A549 (cell line): Measurements from ENCODE around the gene DNALI1. TPM values are rescaled to one million over a fixed set of nuclear protein-coding genes. Genes with fewer than 3 reads are reported as not detected.

ENCODE experiments used
- ATAC-seq, 2 experiments: fragments of 200-7000 bp in 1 of 2; fragments of >200 bp in 1 of 2; cut with Nextera tagmentation in 1 of 2; cut with Tn5 transposase in 1 of 2; 3 replicates each; pipeline versions ENCODE4 v1.8.0 to v1.9.1; 2018 to 2020; ENCODE audit warnings: mild to moderate bottlenecking in 1 of 2, moderate library complexity in 1 of 2
- CTCF ChIA-PET: fragments of 300-600 bp; sonication (Branson Sonifier 250); formaldehyde crosslinking; extraction: SDS; loops from one replicate; lab custom pipeline; 2021; ENCODE audit warnings: antibody characterized with exemption, inconsistent platforms; lab: Yijun Ruan, JAX
- POLR2A ChIA-PET: fragments of 350-600 bp; formaldehyde crosslinking; extraction: SDS; loops from one replicate; lab custom pipeline; 2021; ENCODE audit warnings: antibody characterized with exemption, inconsistent platforms; lab: Yijun Ruan, JAX
- DNase-seq, 2 experiments: peaks; one replicate each; pipeline versions ENCODE4 v3.0.0 to v3.0.0-alpha.2; 2011 to 2016; ENCODE audit warnings: low read depth in 1 of 2, low spot score in 1 of 2
- FAIRE-seq: peaks from 2 replicates; lab custom pipeline; 2011; peaks lifted over from hg19 to GRCh38; lab: Jason Lieb, UNC
- H3K27ac ChIP-seq, 2 experiments: fragments of >200 bp; sonication (Bioruptor Twin); formaldehyde crosslinking; 3 replicates each; pipeline ENCODE4 v1.5.1; 2016 to 2017
- H3K4me1 ChIP-seq: fragments of >200 bp; sonication (Bioruptor Twin); formaldehyde crosslinking; 3 replicates; pipeline ENCODE4 v1.6.1; 2016
- H3K4me2 ChIP-seq: fragments of >200 bp; sonication (Bioruptor Twin); formaldehyde crosslinking; 3 replicates; pipeline ENCODE4 v1.6.1; 2016
- H3K4me3 ChIP-seq: fragments of >200 bp; sonication (Bioruptor Twin); formaldehyde crosslinking; 3 replicates; pipeline ENCODE4 v1.5.1; 2016
- H3K9me3 ChIP-seq: fragments of >200 bp; sonication (Bioruptor Twin); formaldehyde crosslinking; 3 replicates; pipeline ENCODE4 v1.6.1; 2016
- ATOH8 ChIP-seq: fragments of 250-450 bp; sonication (Bioruptor Pico); IDR thresholded peaks from 2 replicates; pipeline ENCODE4 v1.5.0; 2020; ENCODE audit warnings: low read depth, mild to moderate bottlenecking, moderate library complexity
- BCL3 ChIP-seq: fragments of >200 bp; sonication (Bioruptor Twin); formaldehyde crosslinking; IDR thresholded peaks from 3 replicates; pipeline ENCODE4 v1.6.1; 2016
- BHLHE40 ChIP-seq: IDR thresholded peaks from 2 replicates; pipeline ENCODE4 v1.6.1; 2012; ENCODE audit warnings: low read depth, low read length, inconsistent platforms
- CBX2 ChIP-seq: fragments of 200-600 bp; sonication (generic); IDR thresholded peaks from 2 replicates; pipeline ENCODE4 v1.6.1; 2016; ENCODE audit warnings: low read depth, mild to moderate bottlenecking, borderline replicate concordance
- CTCF ChIP-seq: fragments of >200 bp; sonication (Bioruptor Twin); formaldehyde crosslinking; IDR thresholded peaks from 3 replicates; pipeline ENCODE4 v1.5.1; 2016
- ELK1 ChIP-seq: fragments of 150-350 bp; IDR thresholded peaks from 2 replicates; pipeline ENCODE4 v1.6.1; 2014; ENCODE audit warnings: low read depth, mild to moderate bottlenecking, low read length
- FOSB ChIP-seq: fragments of 250-450 bp; sonication (Bioruptor Pico); IDR thresholded peaks from 2 replicates; pipeline ENCODE4 v1.5.0; 2020; ENCODE audit warnings: mild to moderate bottlenecking, moderate library complexity
- GATA3 ChIP-seq: IDR thresholded peaks from 2 replicates; pipeline ENCODE4 v1.6.1; 2012; ENCODE audit warnings: borderline replicate concordance
- HDAC2 ChIP-seq: fragments of 200-600 bp; sonication (generic); IDR thresholded peaks from 2 replicates; pipeline ENCODE4 v1.6.1; 2016
- JUN ChIP-seq, 2 experiments: fragments of >200 bp; sonication (Bioruptor Twin); formaldehyde crosslinking; IDR thresholded peaks; 2 replicates in 1 of 2; 3 replicates in 1 of 2; pipeline ENCODE4 v1.6.1; 2016 to 2017
- MAFK ChIP-seq: fragments of 450-650 bp; IDR thresholded peaks from 2 replicates; pipeline ENCODE4 v1.6.1; 2014; ENCODE audit not compliant: partially characterized antibody
- MAZ ChIP-seq: fragments of 150-350 bp; IDR thresholded peaks from 2 replicates; pipeline ENCODE4 v1.6.1; 2014; ENCODE audit warnings: antibody characterized with exemption, low read depth, low read length, borderline replicate concordance
- PHF8 ChIP-seq: fragments of 200-600 bp; sonication (generic); IDR thresholded peaks from 2 replicates; pipeline ENCODE4 v1.6.1; 2016; ENCODE audit warnings: low read depth, mild to moderate bottlenecking, antibody characterized with exemption, moderate library complexity, borderline replicate concordance
- RAD21 ChIP-seq, 2 experiments: fragments of >200 bp in 1 of 2; sonication (Bioruptor Twin) in 1 of 2; formaldehyde crosslinking in 1 of 2; IDR thresholded peaks in 1 of 2; conservative IDR thresholded peaks in 1 of 2; 2 replicates in 1 of 2; 3 replicates in 1 of 2; pipeline ENCODE4 v1.6.1; 2012 to 2018; ENCODE audit warnings: inconsistent platforms in 1 of 2
- RARB ChIP-seq: fragments of 250-450 bp; sonication (Bioruptor Pico); IDR thresholded peaks from 2 replicates; pipeline ENCODE4 v1.8.0; 2021; ENCODE audit warnings: mild to moderate bottlenecking, moderate library complexity
- REST ChIP-seq: fragments of 200-600 bp; sonication (generic); IDR thresholded peaks from 2 replicates; pipeline ENCODE4 v1.6.1; 2016; ENCODE audit warnings: antibody characterized with exemption, mild to moderate bottlenecking, moderate library complexity
- WGBS: methylation state at CpG from one replicate; pipeline ENCODE4 v1.1.6; 2017; ENCODE audit errors: missing lambda C conversion rate; 5-methylcytosine and 5-hydroxymethylcytosine counted together
- polyA plus RNA-seq, 4 experiments: library from polyadenylated mRNA; depleted of rRNA in 3 of 4; stranded (reverse); fragments of >200 nt; fragmentation: RNase III in 1 of 4; extraction: RNeasy Plus Mini Kit Qiagen cat#74134 plus additional on column Dnase treatment in 1 of 4; gene quantifications; 2 replicates in 3 of 4; 3 replicates in 1 of 4; pipeline ENCODE4 v1.2.3, GENCODE V29; 2011 to 2017
- small RNA-seq, 6 experiments: library from RNA; depleted of rRNA; stranded (forward); fragments of <200 nt; gene quantifications; one replicate each; pipeline ENCODE3, GENCODE V24; 2012
- TF ChIP-seq, protein P1 (sequence below): fragments of 450-650 bp; IDR thresholded peaks from 2 replicates; pipeline ENCODE4 v1.6.1; 2014; ENCODE audit warnings: antibody characterized with exemption

The DNALI1 gene
- polyA plus RNA-seq, 2 of the 4 experiments (the other 2 are of a cell fraction): not detected

DNA sequence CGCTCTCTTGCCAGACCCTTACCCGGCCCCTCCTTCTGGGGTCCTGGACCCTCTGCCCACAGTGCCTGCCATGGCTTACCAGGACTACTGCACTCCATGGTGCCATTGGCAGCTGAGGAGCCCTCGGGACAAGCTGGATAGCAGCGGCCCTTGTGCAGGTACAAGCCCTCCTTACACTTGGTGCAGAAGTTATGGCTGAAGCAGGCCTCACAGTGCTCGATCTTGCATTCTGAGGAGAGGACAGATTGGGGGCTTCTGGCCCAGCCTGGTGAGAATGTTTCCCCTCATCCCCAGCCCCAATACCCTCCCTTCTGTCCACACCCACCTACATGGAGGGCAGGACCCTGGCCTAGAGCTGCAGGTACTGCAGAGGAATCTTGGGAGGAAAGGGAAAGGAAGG is 57.4 kb downstream of the DNALI1 start:
- Histone ChIP-seq H3K9me3 (no peaks in the 10 kb centered on the region), H3K4me1 (no peaks in the 10 kb centered on the region)
- POLR2A ChIA-PET: no interaction called here
- CTCF ChIA-PET: interaction anchor here (0.6 to 3.7 kb wide), 3 partner anchors 11 to 67 kb away, joined by 3 to 26 read pairs (median 7); no protein-coding TSS in a partner anchor
- no peak for FAIRE-seq
- no peak for TF ChIP-seq MAFK
- TF ChIP-seq, all 56 proteins: peak for 0
- no peak overlapping the region for H3K4me2 ChIP-seq
- no peak overlapping the region for H3K27ac ChIP-seq
- DNase-seq (no peak), ATAC-seq (no peak)
- no peak overlapping the region for H3K4me3 ChIP-seq
- no CpG with 5 or more reads among the region's 5 CpGs for WGBS

GRCh38 chr1:37616330-37616729 is 59.6 kb downstream of the DNALI1 start:
- CTCF ChIA-PET: interaction anchor here (3.7 kb wide), 1 partner anchor 13 kb away, joined by 26 read pairs; no protein-coding TSS in a partner anchor
- peak in 1 of 2 experiments; percentile 31; a peak in 1 of 6 replicates for ATAC-seq
- Histone ChIP-seq H3K27ac (no peak overlapping the region), H3K4me2 (no peak overlapping the region), H3K9me3 (no peaks in the 10 kb centered on the region)
- POLR2A ChIA-PET: no interaction called here
- WGBS: 53% methylated on average over 11 of the region's 14 CpGs
- TF ChIP-seq CTCF (no peak), FOSB (CRISPR knock-in tag) (no peak), ATOH8 (no peak), CBX2 (no peak), ELK1 (no peak), GATA3 (no peak), HDAC2 (no peak), RAD21 (conservative IDR thresholded peaks at IDR 0.05 in 1 of 2, IDR thresholded peaks at IDR 0.05 in 1 of 2) (no peak), MAZ (no peak), RARB (CRISPR knock-in tag) (no peak), BCL3 (no peak), JUN (IDR thresholded peaks at IDR 0.05) (no peak), REST (no peak), PHF8 (no peak), BHLHE40 (no peak)
- TF ChIP-seq, protein P1, sequence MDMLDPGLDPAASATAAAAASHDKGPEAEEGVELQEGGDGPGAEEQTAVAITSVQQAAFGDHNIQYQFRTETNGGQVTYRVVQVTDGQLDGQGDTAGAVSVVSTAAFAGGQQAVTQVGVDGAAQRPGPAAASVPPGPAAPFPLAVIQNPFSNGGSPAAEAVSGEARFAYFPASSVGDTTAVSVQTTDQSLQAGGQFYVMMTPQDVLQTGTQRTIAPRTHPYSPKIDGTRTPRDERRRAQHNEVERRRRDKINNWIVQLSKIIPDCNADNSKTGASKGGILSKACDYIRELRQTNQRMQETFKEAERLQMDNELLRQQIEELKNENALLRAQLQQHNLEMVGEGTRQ: no peak
- TF ChIP-seq, all 56 proteins: peak for 0
- Histone ChIP-seq H3K4me1 (no peaks in the 10 kb centered on the region), H3K4me3 (no peak overlapping the region)
- DNase-seq (no peak), FAIRE-seq (no peak)

Small RNA genes within 50 kb of the gene (small RNA-seq; reads per million reads assigned to genes)
- 0 reads per million in 6 experiments for gene AL034379.1

Other genes starting within 250 kb of the DNALI1 start
- 23.1 and 23.5 TPM in 2 replicates for gene ZC3H12A, start 82.4 kb upstream of the DNALI1 start, polyA plus RNA-seq (2011; rRNA removed)
- 11.6 to 16.3 TPM (median 14.7 TPM) in 3 replicates for gene ZC3H12A, start 82.4 kb upstream of the DNALI1 start, polyA plus RNA-seq (2017; fragmentation: RNase III; extraction: RNeasy Plus Mini Kit Qiagen cat#74134 plus additional on column Dnase treatment)
- gene MEAF6, start 42.2 kb upstream of the DNALI1 start, polyA plus RNA-seq (2011; rRNA removed): 45.4 and 47.2 TPM in 2 replicates
- 38.5 to 42.5 TPM (median 39.4 TPM) in 3 replicates for gene MEAF6, start 42.2 kb upstream of the DNALI1 start, polyA plus RNA-seq (2017; fragmentation: RNase III; extraction: RNeasy Plus Mini Kit Qiagen cat#74134 plus additional on column Dnase treatment)
- 7.8 and 9.0 TPM in 2 replicates for gene SNIP1, start 2.6 kb upstream of the DNALI1 start, polyA plus RNA-seq (2011; rRNA removed)
- gene SNIP1, start 2.6 kb upstream of the DNALI1 start, polyA plus RNA-seq (2017; fragmentation: RNase III; extraction: RNeasy Plus Mini Kit Qiagen cat#74134 plus additional on column Dnase treatment): 5.3 to 6.6 TPM (median 6.5 TPM) in 3 replicates
- 50.2 and 69.2 TPM in 2 replicates for gene GNL2, start 39.0 kb downstream of the DNALI1 start, polyA plus RNA-seq (2011; rRNA removed)
- 49.8 to 58.3 TPM (median 50.1 TPM) in 3 replicates for gene GNL2, start 39.0 kb downstream of the DNALI1 start, polyA plus RNA-seq (2017; fragmentation: RNase III; extraction: RNeasy Plus Mini Kit Qiagen cat#74134 plus additional on column Dnase treatment)
- gene RSPO1, start 78.0 kb downstream of the DNALI1 start, polyA plus RNA-seq (2011; rRNA removed): 0.07 TPM in 1 of 2 replicates, not detected in the other
- 0.05 to 0.12 TPM in 2 of 3 replicates, not detected in the other for gene RSPO1, start 78.0 kb downstream of the DNALI1 start, polyA plus RNA-seq (2017; fragmentation: RNase III; extraction: RNeasy Plus Mini Kit Qiagen cat#74134 plus additional on column Dnase treatment)
- gene CDCA8, start 135.6 kb downstream of the DNALI1 start, polyA plus RNA-seq (2011; rRNA removed): 24.2 and 26.8 TPM in 2 replicates
- 31.4 to 37.1 TPM (median 32.1 TPM) in 3 replicates for gene CDCA8, start 135.6 kb downstream of the DNALI1 start, polyA plus RNA-seq (2017; fragmentation: RNase III; extraction: RNeasy Plus Mini Kit Qiagen cat#74134 plus additional on column Dnase treatment)
- 0.35 and 0.65 TPM in 2 replicates for gene EPHA10, start 208.2 kb downstream of the DNALI1 start, polyA plus RNA-seq (2011; rRNA removed)
- gene EPHA10, start 208.2 kb downstream of the DNALI1 start, polyA plus RNA-seq (2017; fragmentation: RNase III; extraction: RNeasy Plus Mini Kit Qiagen cat#74134 plus additional on column Dnase treatment): 0.49 to 0.59 TPM (median 0.53 TPM) in 3 replicates
- 8.9 and 12.6 TPM in 2 replicates for gene MANEAL, start 236.9 kb downstream of the DNALI1 start, polyA plus RNA-seq (2011; rRNA removed)
- gene MANEAL, start 236.9 kb downstream of the DNALI1 start, polyA plus RNA-seq (2017; fragmentation: RNase III; extraction: RNeasy Plus Mini Kit Qiagen cat#74134 plus additional on column Dnase treatment): 13.8 to 15.5 TPM (median 15.5 TPM) in 3 replicates